B cell (primary cell): ENCODE data around the gene PRRC2B. TPM values are rescaled to one million over a fixed set of nuclear protein-coding genes. Genes with fewer than 3 reads are reported as not detected.

ENCODE experiments used
- ATAC-seq: fragments of 200-7000 bp; cut with Tn5 transposase; one replicate; pipeline ENCODE4 v1.10.0; 2021; ENCODE audit warnings: low read depth, mild to moderate bottlenecking, moderate number of reproducible peaks, moderate library complexity
- CTCF ChIA-PET: fragments of 350-600 bp; sonication (Branson Sonifier 250); formaldehyde crosslinking; loops from one replicate; lab custom pipeline; 2021; ENCODE audit warnings: antibody characterized with exemption, inconsistent platforms; lab: Charles Lee
- POLR2A ChIA-PET: fragments of 350-600 bp; sonication (Branson Sonifier 250); formaldehyde crosslinking; loops from one replicate; lab custom pipeline; 2021; ENCODE audit warnings: antibody characterized with exemption; lab: Charles Lee
- DNase-seq: peaks from one replicate; pipeline ENCODE4 v3.0.0; 2013
- H2AFZ ChIP-seq: 2 replicates; pipeline ENCODE4 v1.6.1; 2012; ENCODE audit warnings: mild to moderate bottlenecking, low read depth, low read length; ENCODE audit not compliant: insufficient read depth, poor library complexity, severe bottlenecking
- H3K27ac ChIP-seq, 2 donors: 1 replicate in 1 of 2; 2 replicates in 1 of 2; pipeline ENCODE4 v1.5.1; 2012 to 2013; ENCODE audit warnings: low read length in 2 of 2, mild to moderate bottlenecking in 2 of 2, moderate library complexity in 1 of 2
- H3K27me3 ChIP-seq, 4 experiments: fragments of 200-600 bp in 1 of 4; sonication (generic) in 1 of 4; replicated peaks in 1 of 4; 1 replicate in 2 of 4; 2 replicates in 2 of 4; pipeline versions ENCODE4 v1.6.1 to v1.7.0; 2013 to 2016; ENCODE audit warnings: low read length in 3 of 4, mild to moderate bottlenecking in 2 of 4, mixed read lengths in 1 of 4, moderate library complexity in 1 of 4; ENCODE audit not compliant: insufficient read depth in 4 of 4, control insufficient read depth in 3 of 4; ENCODE audit errors: control extremely low read depth in 1 of 4
- H3K36me3 ChIP-seq, 2 experiments: replicated peaks in 1 of 2; 1 replicate in 1 of 2; 2 replicates in 1 of 2; pipeline versions ENCODE4 v1.6.1 to v1.7.1; 2013; ENCODE audit warnings: low read length in 1 of 2; ENCODE audit not compliant: insufficient read depth in 2 of 2, control insufficient read depth in 1 of 2; ENCODE audit errors: control extremely low read depth in 1 of 2, extremely low read depth in 1 of 2
- H3K4me1 ChIP-seq, 2 donors: fragments of 200-600 bp in 1 of 2; sonication (generic) in 1 of 2; 1 replicate in 1 of 2; 2 replicates in 1 of 2; pipeline versions ENCODE4 v1.5.1 to v1.6.1; 2013 to 2017; ENCODE audit warnings: low read length in 2 of 2; ENCODE audit not compliant: control insufficient read depth in 2 of 2, insufficient read depth in 2 of 2
- H3K4me2 ChIP-seq: replicated peaks from 2 replicates; pipeline ENCODE3; 2012; ENCODE audit warnings: mild to moderate bottlenecking, low read depth, low read length; ENCODE audit not compliant: poor library complexity, severe bottlenecking
- H3K4me3 ChIP-seq, 5 experiments: fragments of 200-600 bp in 1 of 5; sonication (generic) in 1 of 5; 1 replicate in 3 of 5; 2 replicates in 2 of 5; pipeline versions ENCODE4 v1.5.1 to v1.7.0; 2011 to 2016; ENCODE audit warnings: low read length in 4 of 5, mild to moderate bottlenecking in 4 of 5, low read depth in 2 of 5, control low read depth in 1 of 5, moderate library complexity in 1 of 5; ENCODE audit not compliant: insufficient read depth in 1 of 5; ENCODE audit errors: control extremely low read depth in 1 of 5, extremely low read depth in 1 of 5
- H3K79me2 ChIP-seq: fragments of 200-600 bp; sonication (generic); one replicate; pipeline ENCODE4 v1.6.0; 2016; ENCODE audit warnings: low read length; ENCODE audit not compliant: control insufficient read depth, insufficient read depth
- H3K9ac ChIP-seq: fragments of 200-600 bp; sonication (generic); 2 replicates; pipeline ENCODE4 v1.6.1; 2017; ENCODE audit warnings: mild to moderate bottlenecking, low read length, moderate library complexity
- H3K9me3 ChIP-seq, 3 donors: one replicate each; pipeline versions ENCODE4 v1.6.1 to v1.7.1; 2013; ENCODE audit warnings: low read length in 2 of 3; ENCODE audit not compliant: control insufficient read depth in 2 of 3, insufficient read depth in 1 of 3; ENCODE audit errors: control extremely low read depth in 1 of 3
- H4K20me1 ChIP-seq: 2 replicates; pipeline ENCODE4 v1.6.0; 2012; ENCODE audit warnings: mild to moderate bottlenecking, low read length; ENCODE audit not compliant: insufficient read depth, control insufficient read depth, poor library complexity, severe bottlenecking
- H3K27ac Mint-ChIP-seq: one replicate; pipeline ENCODE4 v1.8.0; 2021; ENCODE audit warnings: mixed read lengths
- H3K27me3 Mint-ChIP-seq: one replicate; pipeline ENCODE4 v1.8.0; 2021; ENCODE audit warnings: mixed read lengths
- H3K4me1 Mint-ChIP-seq: one replicate; pipeline ENCODE4 v1.8.0; 2021; ENCODE audit warnings: mixed read lengths
- H3K4me3 Mint-ChIP-seq: one replicate; pipeline ENCODE4 v1.8.0; 2021; ENCODE audit warnings: mixed read lengths
- H3K9me3 Mint-ChIP-seq: one replicate; pipeline ENCODE4 v1.8.0; 2022; ENCODE audit warnings: mixed read lengths; ENCODE audit not compliant: insufficient read depth
- EZH2 ChIP-seq: IDR thresholded peaks from 2 replicates; pipeline ENCODE4 v1.6.1; 2012; ENCODE audit warnings: borderline replicate concordance, low read depth, mild to moderate bottlenecking, moderate library complexity, low read length; ENCODE audit not compliant: insufficient read depth, poor library complexity, severe bottlenecking
- WGBS: methylation state at CpG from one replicate; pipeline ENCODE4 v1.1.5; 2013; ENCODE audit warnings: missing lambda C conversion rate; ENCODE audit not compliant: insufficient coverage; 5-methylcytosine and 5-hydroxymethylcytosine counted together
- intact Hi-C: fragments of 100-400 bp; cut with micrococcal nuclease; formaldehyde crosslinking; loops from one replicate; pipeline ENCODE4 v1.10.0; 2022
- polyA plus RNA-seq: library from polyadenylated mRNA; depleted of rRNA; stranded (reverse); fragments of >200 nt; gene quantifications from 2 replicates; pipeline ENCODE4 v1.2.3, GENCODE V29; 2012
- total RNA-seq, 2 donors: library from RNA; stranded (reverse); fragments of 120-200 nt in 1 of 2; gene quantifications; 1 replicate in 1 of 2; 2 replicates in 1 of 2; pipeline versions ENCODE4 v1.2.3 to v1.2.4, GENCODE V29; 2013 to 2022
- TF ChIP-seq, protein P1 (sequence below): fragments of 200-600 bp; IDR thresholded peaks from one replicate; pipeline ENCODE4 v1.8.0; 2022; ENCODE audit warnings: antibody characterized with exemption, mild to moderate bottlenecking

The PRRC2B gene
- total and polyA plus RNA-seq, 2 donors (not counting 1 experiment from before 2014, with no cell fraction given) = 63.9 to 268 TPM

DNA sequence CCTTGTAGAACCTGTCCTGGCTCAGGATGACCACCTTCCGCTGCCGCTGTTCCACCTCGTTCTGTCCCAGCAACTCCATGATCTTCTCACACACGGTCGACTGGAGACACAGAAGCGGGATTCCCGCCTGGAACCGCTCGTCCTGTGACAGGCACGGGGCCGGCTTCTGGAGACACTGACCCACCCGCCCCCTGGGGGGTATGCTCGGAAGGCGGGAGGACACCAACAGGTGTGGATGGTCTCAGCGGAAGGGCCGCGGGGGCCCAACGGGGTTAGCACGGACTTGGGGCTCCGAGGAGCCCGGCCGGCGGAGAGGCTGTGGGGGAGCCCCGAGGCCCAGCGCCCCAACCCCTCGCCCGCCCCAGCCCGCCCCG lies 136.6 kb downstream of the PRRC2B start:
- POLR2A ChIA-PET = no interaction called here
- intact Hi-C loops = loop anchor here (5.0 kb wide), 1 partner anchor 37 kb away; no protein-coding TSS in a partner anchor
- Histone ChIP-seq H3K36me3 (peaks cover 0 to 32% of the 10 kb centered on the region in 2 experiments), H3K27ac (peak overlapping the region; percentile 18 to 64), H3K4me1 (peaks cover 23 to 31% of the 10 kb centered on the region in 2 donors), H3K9me3 (no peaks in the 10 kb centered on the region), H3K27me3 (no peaks in the 10 kb centered on the region), H4K20me1 (no peaks in the 10 kb centered on the region), H3K79me2 (peaks cover 8% of the 10 kb centered on the region), H3K4me2 (peak overlapping the region; percentile 94), H3K4me3 (peak overlapping the region; percentile 21 to 88 (median 70)), H3K9ac (peak overlapping the region; percentile 87), H2AFZ (peak overlapping the region; percentile 97)
- H3K4me1 Mint-ChIP-seq = peaks cover 21% of the 10 kb centered on the region
- H3K4me3 Mint-ChIP-seq = peak overlapping the region; percentile 79
- no peak for TF ChIP-seq EZH2
- TF ChIP-seq, protein P1, sequence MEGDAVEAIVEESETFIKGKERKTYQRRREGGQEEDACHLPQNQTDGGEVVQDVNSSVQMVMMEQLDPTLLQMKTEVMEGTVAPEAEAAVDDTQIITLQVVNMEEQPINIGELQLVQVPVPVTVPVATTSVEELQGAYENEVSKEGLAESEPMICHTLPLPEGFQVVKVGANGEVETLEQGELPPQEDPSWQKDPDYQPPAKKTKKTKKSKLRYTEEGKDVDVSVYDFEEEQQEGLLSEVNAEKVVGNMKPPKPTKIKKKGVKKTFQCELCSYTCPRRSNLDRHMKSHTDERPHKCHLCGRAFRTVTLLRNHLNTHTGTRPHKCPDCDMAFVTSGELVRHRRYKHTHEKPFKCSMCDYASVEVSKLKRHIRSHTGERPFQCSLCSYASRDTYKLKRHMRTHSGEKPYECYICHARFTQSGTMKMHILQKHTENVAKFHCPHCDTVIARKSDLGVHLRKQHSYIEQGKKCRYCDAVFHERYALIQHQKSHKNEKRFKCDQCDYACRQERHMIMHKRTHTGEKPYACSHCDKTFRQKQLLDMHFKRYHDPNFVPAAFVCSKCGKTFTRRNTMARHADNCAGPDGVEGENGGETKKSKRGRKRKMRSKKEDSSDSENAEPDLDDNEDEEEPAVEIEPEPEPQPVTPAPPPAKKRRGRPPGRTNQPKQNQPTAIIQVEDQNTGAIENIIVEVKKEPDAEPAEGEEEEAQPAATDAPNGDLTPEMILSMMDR = peak; percentile 11
- ATAC-seq (peak; percentile 12), DNase-seq (peak; percentile 36)
- no peaks in the 10 kb centered on the region for H3K27me3 Mint-ChIP-seq
- CTCF ChIA-PET = interaction anchor here (1.0 kb wide), 1 partner anchor 181 kb away, joined by 5 read pairs; no protein-coding TSS in a partner anchor
- WGBS = 6% methylated on average over 27 of the region's 29 CpGs
- peak overlapping the region; percentile 20 for H3K27ac Mint-ChIP-seq
- H3K9me3 Mint-ChIP-seq = no peaks in the 10 kb centered on the region
